Psoas muscle (tissue), 8 donors: ENCODE results near the gene FUT6. TPM values are rescaled to one million over a fixed set of nuclear protein-coding genes. Genes with fewer than 3 reads are reported as not detected.

Experiments used
- ATAC-seq, 4 donors: fragments of 200-7000 bp; cut with Tn5 transposase; one replicate each; pipeline ENCODE4 v1.9.1; 2020; ENCODE audit warnings: moderate library complexity in 3 of 4, mild to moderate bottlenecking in 2 of 4
- DNase-seq, 2 donors: peaks; one replicate each; pipeline ENCODE4 v3.0.0-alpha.2; 2020
- H3K27ac ChIP-seq: fragments of 200-600 bp; one replicate; pipeline ENCODE4 v1.8.0; 2022
- H3K27me3 ChIP-seq, 3 donors: fragments of 200-600 bp in 1 of 3; one replicate each; pipeline versions ENCODE4 v1.6.1 to v1.8.0; 2013 to 2022; ENCODE audit warnings: low read length in 2 of 3, mild to moderate bottlenecking in 2 of 3, moderate library complexity in 1 of 3; ENCODE audit not compliant: insufficient read depth in 3 of 3
- H3K36me3 ChIP-seq, 2 donors: fragments of 200-600 bp in 1 of 2; one replicate each; pipeline versions ENCODE4 v1.6.1 to v1.8.0; 2013 to 2022; ENCODE audit warnings: low read depth in 1 of 2, mild to moderate bottlenecking in 1 of 2, moderate library complexity in 1 of 2; ENCODE audit not compliant: insufficient read depth in 1 of 2
- H3K4me1 ChIP-seq: fragments of 200-600 bp; one replicate; pipeline ENCODE4 v1.8.0; 2022
- H3K4me3 ChIP-seq: fragments of 200-600 bp; one replicate; pipeline ENCODE4 v1.8.0; 2022; ENCODE audit warnings: mild to moderate bottlenecking
- H3K9me3 ChIP-seq: fragments of 200-600 bp; one replicate; pipeline ENCODE4 v1.8.0; 2022
- CTCF ChIP-seq: fragments of 200-600 bp; IDR thresholded peaks from one replicate; pipeline ENCODE4 v1.8.0; 2022; ENCODE audit warnings: antibody characterized with exemption
- WGBS, 3 donors: extraction: QIAGEN DNeasy Blood & Tissue Kit; methylation state at CpG; one replicate each; pipeline versions ENCODE4 v1.1.6 to v1.1.7; 2013; 5-methylcytosine and 5-hydroxymethylcytosine counted together
- intact Hi-C, 2 donors: fragments of 100-400 bp; cut with DNase I; formaldehyde crosslinking; loops; one replicate each; pipeline versions ENCODE4 v1.11.0 to v1.14.2; 2022
- polyA plus RNA-seq, 3 donors: library from polyadenylated mRNA; stranded (reverse); fragments of 200-250 nt; gene quantifications; one replicate each; pipeline ENCODE4 v1.2.3, GENCODE V29; 2013
- total RNA-seq, 4 donors: library from RNA; stranded (reverse); fragmentation: NEBNext Ultra II Directional in 2 of 4; extraction: Animal tissue kit (Norgen Biotek cat#: 25700) in 2 of 4; gene quantifications; one replicate each; pipeline versions ENCODE4 v1.2.1 to v1.2.4, GENCODE V29; 2021 to 2023
- donor health status: healthy with polysubstance abuse.
- donor health status: DM: no; HTN: no; CAD: no; lungs with moderate emphysema.
- donor health status: Bipolar disorder and iron deficiency.
- donor health status: healthy.
- donor health status: DM: yes; HTN: yes; CAD: no.
- donor health status: DM: no; HTN: no; CAD: no.
- donor health status: DM: no; HTN: no; CAD: no.
- donor health status: DM: yes; HTN: yes; CAD: no.

FUT6 gene
- total and polyA plus RNA-seq, 7 donors = 0.03 TPM; not detected in 5

DNA sequence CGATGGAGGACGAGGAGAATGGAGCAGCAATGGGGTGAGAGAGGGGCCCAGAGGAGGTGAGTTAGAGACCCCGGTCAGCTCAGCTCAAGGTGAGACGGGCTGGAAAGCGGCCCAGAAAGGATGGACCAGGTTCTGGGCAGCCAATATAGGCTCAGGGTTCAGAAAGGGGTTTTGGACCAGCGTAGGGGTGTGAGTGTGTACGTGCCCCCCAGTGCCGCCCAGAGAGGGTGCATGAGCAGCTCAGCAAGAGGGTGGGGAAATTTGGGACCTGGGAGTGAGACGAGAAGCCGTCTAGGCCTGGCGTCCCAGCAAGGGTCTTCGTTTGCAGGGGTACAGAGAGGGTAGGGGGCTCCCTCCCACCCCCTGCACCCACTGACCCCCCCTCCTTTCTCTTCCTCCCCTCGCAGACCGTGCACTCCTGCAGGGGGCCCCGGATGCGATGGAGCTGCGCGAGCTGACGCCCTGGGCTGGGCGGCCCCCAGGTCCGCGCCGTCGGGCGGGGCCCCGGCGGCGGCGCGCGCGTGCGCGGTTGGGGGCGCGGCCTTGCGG is 12.1 kb downstream of the FUT6 start:
- Histone ChIP-seq H3K4me3 (peak overlapping the region; percentile 52), H3K9me3 (no peaks in the 10 kb centered on the region), H3K36me3 (no peaks in the 10 kb centered on the region), H3K27ac (no peak overlapping the region), H3K4me1 (no peaks in the 10 kb centered on the region), H3K27me3 (peaks cover 0 to 86% (median 32%) of the 10 kb centered on the region in 3 donors)
- no peak for ATAC-seq
- DNase-seq = no peak
- intact Hi-C loops = no loop called here
- 12 to 19% (median 17%) methylated on average over 16 to 37 of the region's 37 CpGs for WGBS, 3 donors
- TF ChIP-seq CTCF = no peak

- no peak for ATAC-seq
Observed at GRCh38 chr19:5826531-5827341, 12.8 kb downstream of the FUT6 start.

GRCh38 chr19:5825178-5825577 is 14.3 kb downstream of the FUT6 start:
- H3K27ac ChIP-seq = no peak overlapping the region
- H3K9me3 ChIP-seq = no peaks in the 10 kb centered on the region
- peaks cover 0 to 76% (median 32%) of the 10 kb centered on the region in 3 donors for H3K27me3 ChIP-seq
- no peaks in the 10 kb centered on the region for H3K36me3 ChIP-seq
- H3K4me3 ChIP-seq = no peak overlapping the region
- intact Hi-C loops = no loop called here
- TF ChIP-seq CTCF = no peak
- ATAC-seq = no peak
- H3K4me1 ChIP-seq = no peaks in the 10 kb centered on the region
- DNase-seq = no peak
- 86 to 90% (median 88%) methylated on average over 18 to 21 of the region's 21 CpGs for WGBS, 3 donors

More at GRCh38 chr19:5826531-5827341, 12.8 kb downstream of the FUT6 start:
- peaks cover 0 to 84% (median 32%) of the 10 kb centered on the region in 3 donors for H3K27me3 ChIP-seq
- DNase-seq = peak in 1 of 2 donors; percentile 40
- no peaks in the 10 kb centered on the region for H3K4me1 ChIP-seq
- intact Hi-C loops = no loop called here
- WGBS, 3 donors = 13 to 15% (median 14%) methylated on average over 22 to 24 of the region's 24 CpGs
- no peak for TF ChIP-seq CTCF
- no peak overlapping the region for H3K27ac ChIP-seq
- no peaks in the 10 kb centered on the region for H3K36me3 ChIP-seq
- no peak overlapping the region for H3K4me3 ChIP-seq
- H3K9me3 ChIP-seq = no peaks in the 10 kb centered on the region

DNA sequence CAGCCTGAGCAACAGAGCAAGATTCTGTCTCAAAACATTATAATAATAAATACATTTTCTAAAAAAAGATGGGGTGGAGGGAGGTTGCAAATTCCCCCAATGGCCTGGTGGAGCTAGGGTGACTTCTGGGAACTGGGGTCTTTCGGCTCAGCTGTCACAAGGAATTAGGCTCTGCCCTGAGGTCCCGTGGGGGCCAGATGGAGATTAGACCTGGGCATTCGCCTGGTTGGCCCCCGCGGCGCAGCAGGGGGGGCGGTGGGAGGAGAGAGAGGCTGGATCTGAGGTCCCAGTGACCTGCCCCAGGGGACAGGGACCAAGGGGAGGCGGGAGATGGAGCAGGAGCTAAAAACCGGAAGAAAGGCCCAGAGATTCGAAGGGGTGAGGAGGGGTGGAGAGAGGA is 14.8 kb downstream of the FUT6 start:
- 60 to 63% (median 62%) methylated on average over 10 of the region's 10 CpGs for WGBS, 3 donors

More for the DNA sequence above, 14.8 kb downstream of the FUT6 start:
- no peak for DNase-seq
- no peaks in the 10 kb centered on the region for H3K36me3 ChIP-seq
- no peak for ATAC-seq
- H3K27ac ChIP-seq = no peak overlapping the region
- H3K4me1 ChIP-seq = no peaks in the 10 kb centered on the region
- no peaks in the 10 kb centered on the region for H3K9me3 ChIP-seq
- intact Hi-C loops = no loop called here
- peaks cover 0 to 72% (median 29%) of the 10 kb centered on the region in 3 donors for H3K27me3 ChIP-seq
- no peak for TF ChIP-seq CTCF
- H3K4me3 ChIP-seq = no peak overlapping the region
